Kidney (tissue), 14 donors: ENCODE measurements around the gene IFNA5. TPM values are rescaled to one million over a fixed set of nuclear protein-coding genes. Genes with fewer than 3 reads are reported as not detected.

Experiments used
- DNase-seq, 5 donors: peaks; one replicate each; pipeline ENCODE4 v3.0.0-alpha.2; 2013 to 2020
- FAIRE-seq: peaks from 2 replicates; lab custom pipeline; 2012; peaks lifted over from hg19 to GRCh38; lab: Jason Lieb, UNC
- H3K27ac ChIP-seq, 2 donors: one replicate each; pipeline ENCODE4 v1.7.0; 2013; ENCODE audit warnings: low read depth in 2 of 2, low read length in 2 of 2, inconsistent platforms in 1 of 2
- H3K27me3 ChIP-seq: one replicate; pipeline ENCODE4 v1.7.1; 2013; ENCODE audit warnings: low read length, inconsistent platforms; ENCODE audit not compliant: control insufficient read depth, insufficient read depth
- H3K36me3 ChIP-seq, 3 donors: one replicate each; pipeline versions ENCODE4 v1.7.0 to v1.7.1; 2013; ENCODE audit warnings: low read length in 3 of 3, control low read depth in 1 of 3, inconsistent platforms in 1 of 3; ENCODE audit not compliant: insufficient read depth in 3 of 3, control insufficient read depth in 2 of 3
- H3K4me1 ChIP-seq, 3 donors: one replicate each; pipeline versions ENCODE4 v1.7.0 to v1.7.1; 2013; ENCODE audit warnings: low read length in 3 of 3, inconsistent platforms in 1 of 3, low read depth in 1 of 3; ENCODE audit not compliant: control insufficient read depth in 2 of 3, insufficient read depth in 2 of 3
- H3K4me3 ChIP-seq, 3 donors: one replicate each; pipeline versions ENCODE4 v1.7.0 to v1.8.1; 2013; ENCODE audit warnings: low read length in 3 of 3, control low read depth in 1 of 3, inconsistent platforms in 1 of 3
- H3K9ac ChIP-seq, 3 donors: one replicate each; pipeline versions ENCODE4 v1.7.0 to v1.7.1; 2013; ENCODE audit warnings: low read length in 3 of 3, control low read depth in 1 of 3, inconsistent platforms in 1 of 3
- H3K9me3 ChIP-seq, 3 donors: one replicate each; pipeline versions ENCODE4 v1.7.0 to v1.7.1; 2013; ENCODE audit warnings: low read length in 3 of 3, control low read depth in 1 of 3, inconsistent platforms in 1 of 3; ENCODE audit not compliant: control insufficient read depth in 2 of 3, insufficient read depth in 1 of 3
- CTCF ChIP-seq: IDR thresholded peaks from 3 replicates; pipeline ENCODE4 v1.5.1; 2012; ENCODE audit warnings: mild to moderate bottlenecking, moderate library complexity, borderline replicate concordance; ENCODE audit not compliant: insufficient read depth; ENCODE audit errors: extremely low read depth
- intact Hi-C: fragments of 100-400 bp; cut with DNase I; formaldehyde crosslinking; loops from one replicate; pipeline ENCODE4 v1.11.1; 2022
- polyA plus RNA-seq: library from polyadenylated mRNA; stranded (reverse); fragments of 350-450 nt; fragmentation: Illumina TruSeq; extraction: RNeasy Lipid Tissue Mini Kit (QIAGEN cat#74804); gene quantifications from one replicate; pipeline ENCODE4 v1.2.3, GENCODE V29; 2014; ENCODE audit warnings: low read depth, low replicate concordance; ENCODE audit not compliant: insufficient read depth
- total RNA-seq: library from RNA; stranded (reverse); fragmentation: NEBNext Ultra II Directional; extraction: Animal tissue kit (Norgen Biotek cat#: 25700); gene quantifications from one replicate; pipeline ENCODE4 v1.2.1, GENCODE V29; 2021
- donor health status: control.
- donor health status: control.
- donor health status: control.
- donor health status: control.
- donor health status: control.
- donor health status: DM: yes; HTN: yes; CAD: no.
- donor health status: Normal renal cell carcinoma (clear cell type).

Gene IFNA5
- total and polyA plus RNA-seq, 2 donors from 2014 or later = not detected

GRCh38 chr9:21286099-21286498 is 19.0 kb downstream of the IFNA5 start:
- intact Hi-C loops = no loop called here
- no peak for TF ChIP-seq CTCF
- no peak overlapping the region for H3K9ac ChIP-seq
- H3K9me3 ChIP-seq = no peaks in the 10 kb centered on the region
- DNase-seq (no peak), FAIRE-seq (no peak)
- H3K27ac ChIP-seq = no peak overlapping the region
- no peaks in the 10 kb centered on the region for H3K36me3 ChIP-seq
- H3K4me3 ChIP-seq = no peak overlapping the region
- H3K4me1 ChIP-seq = no peaks in the 10 kb centered on the region
- H3K27me3 ChIP-seq = no peaks in the 10 kb centered on the region

GRCh38 chr9:21281275-21281674 is 23.8 kb downstream of the IFNA5 start:
- no peaks in the 10 kb centered on the region for H3K36me3 ChIP-seq
- DNase-seq (no peak), FAIRE-seq (no peak)
- no peak for TF ChIP-seq CTCF
- intact Hi-C loops = no loop called here
- no peaks in the 10 kb centered on the region for H3K27me3 ChIP-seq
- no peaks in the 10 kb centered on the region for H3K4me1 ChIP-seq
- no peaks in the 10 kb centered on the region for H3K9me3 ChIP-seq
- H3K9ac ChIP-seq = no peak overlapping the region
- H3K27ac ChIP-seq = no peak overlapping the region
- H3K4me3 ChIP-seq = no peak overlapping the region

GRCh38 chr9:21268347-21268657 is 36.8 kb downstream of the IFNA5 start:
- FAIRE-seq (no peak), DNase-seq (no peak)
- no peaks in the 10 kb centered on the region for H3K27me3 ChIP-seq
- no peaks in the 10 kb centered on the region for H3K36me3 ChIP-seq
- no peak overlapping the region for H3K9ac ChIP-seq
- intact Hi-C loops = no loop called here
- no peak for TF ChIP-seq CTCF
- H3K4me3 ChIP-seq = no peak overlapping the region
- no peaks in the 10 kb centered on the region for H3K9me3 ChIP-seq
- no peaks in the 10 kb centered on the region for H3K4me1 ChIP-seq
- H3K27ac ChIP-seq = no peak overlapping the region
